NCI-H2227 (cell line): Measurements from ENCODE around the gene TEC.

Experiments
- DNase-seq: peaks from one replicate; lab custom pipeline; 2025; ENCODE audit not compliant: unreplicated experiment; lab: John Stamatoyannopoulos, UW

The TEC gene

GRCh38 chr4:48127682-48128404, 141.8 kb downstream of the TEC start:
- no peak for DNase-seq

GRCh38 chr4:48127231-48127630, 142.4 kb downstream of the TEC start:
- no peak for DNase-seq

GRCh38 chr4:48126621-48127020, 143.0 kb downstream of the TEC start:
- DNase-seq: no peak

- no peak for DNase-seq
These were observed 144.8 kb downstream of the TEC start for GRCh38 chr4:48124870-48125269.

GRCh38 chr4:48122756-48123155, 146.9 kb downstream of the TEC start:
- no peak for DNase-seq

GRCh38 chr4:48121180-48121579, 148.5 kb downstream of the TEC start:
- no peak for DNase-seq

GRCh38 chr4:48120132-48120531, 149.5 kb downstream of the TEC start:
- no peak for DNase-seq

- no peak for DNase-seq
These were observed 150.0 kb downstream of the TEC start for GRCh38 chr4:48119646-48120045.

GRCh38 chr4:48118081-48118480, 151.6 kb downstream of the TEC start:
- DNase-seq: no peak

GRCh38 chr4:48116582-48116981, 153.1 kb downstream of the TEC start:
- DNase-seq: no peak

GRCh38 chr4:48114412-48114811, 155.2 kb downstream of the TEC start:
- DNase-seq: no peak

- no peak for DNase-seq
These were observed 157.5 kb downstream of the TEC start for GRCh38 chr4:48112017-48112667.

GRCh38 chr4:48110452-48110978, 159.1 kb downstream of the TEC start:
- no peak for DNase-seq

GRCh38 chr4:48109413-48110263, 160.0 kb downstream of the TEC start:
- DNase-seq: peak; percentile 1

GRCh38 chr4:48108309-48109073, 161.1 kb downstream of the TEC start:
- no peak for DNase-seq

- DNase-seq: no peak
These were observed 164.4 kb downstream of the TEC start for GRCh38 chr4:48105230-48105629.

GRCh38 chr4:48103483-48104139, 166.0 kb downstream of the TEC start:
- no peak for DNase-seq

- no peak for DNase-seq
These were observed 167.3 kb downstream of the TEC start for GRCh38 chr4:48102303-48102702.

GRCh38 chr4:48100256-48100655, 169.4 kb downstream of the TEC start:
- DNase-seq: no peak

- no peak for DNase-seq
These were observed 174.2 kb downstream of the TEC start for GRCh38 chr4:48095441-48095840.
